GM12878 (cell line): ENCODE data around the gene PPP1R13B. TPM values are rescaled to one million over a fixed set of nuclear protein-coding genes. Genes with fewer than 3 reads are reported as not detected.
A peak's percentile ranks its signal among the peaks of the same experiment; 100 is the strongest.

ENCODE experiments used
- ATF7 ChIP-seq: fragments of 450-650 bp; IDR thresholded peaks from 2 replicates; pipeline ENCODE4 v1.6.1; 2016; ENCODE audit warnings: low read depth, mild to moderate bottlenecking
- BCL3 ChIP-seq: IDR thresholded peaks from 2 replicates; pipeline ENCODE4 v1.6.1; 2011; ENCODE audit warnings: borderline replicate concordance, low read depth, mild to moderate bottlenecking, moderate library complexity, low read length; ENCODE audit not compliant: insufficient read depth, poor library complexity, severe bottlenecking
- CEBPZ ChIP-seq: fragments of 150-350 bp; IDR thresholded peaks from 2 replicates; pipeline ENCODE4 v1.6.1; 2016; ENCODE audit warnings: low read depth, low read length
- CREB1 ChIP-seq: IDR thresholded peaks from 2 replicates; pipeline ENCODE4 v1.6.1; 2012; ENCODE audit warnings: low read depth, mild to moderate bottlenecking, inconsistent platforms
- EED ChIP-seq: sonication (generic); IDR thresholded peaks from 2 replicates; pipeline ENCODE4 v1.6.1; 2016; ENCODE audit warnings: antibody characterized with exemption, low read depth
- ETV6 ChIP-seq, 2 experiments: fragments of 450-650 bp in 1 of 2; IDR thresholded peaks in 1 of 2; conservative IDR thresholded peaks in 1 of 2; 2 replicates each; pipeline ENCODE4 v1.6.1; 2014; ENCODE audit warnings: antibody characterized with exemption in 1 of 2, borderline replicate concordance in 1 of 2, low read depth in 1 of 2, mild to moderate bottlenecking in 1 of 2, moderate library complexity in 1 of 2
- HSF1 ChIP-seq: fragments of 150-350 bp; IDR thresholded peaks from 2 replicates; pipeline ENCODE4 v1.6.1; 2014; ENCODE audit warnings: mild to moderate bottlenecking, low read depth, low read length
- IKZF2 ChIP-seq, 2 experiments: fragments of 450-650 bp; IDR thresholded peaks; 2 replicates each; pipeline ENCODE4 v1.6.1; 2017; ENCODE audit warnings: mild to moderate bottlenecking in 2 of 2, moderate library complexity in 2 of 2
- PML ChIP-seq: IDR thresholded peaks from 2 replicates; pipeline ENCODE4 v1.6.1; 2012; ENCODE audit warnings: low read length, inconsistent platforms
- POU2F2 ChIP-seq: IDR thresholded peaks from 3 replicates; pipeline ENCODE4 v1.6.1; 2011; ENCODE audit warnings: low read depth, mild to moderate bottlenecking, low read length, borderline replicate concordance
- RUNX3 ChIP-seq: IDR thresholded peaks from 2 replicates; pipeline ENCODE4 v1.6.1; 2012; ENCODE audit warnings: low read length, inconsistent platforms
- SRF ChIP-seq, 2 experiments: IDR thresholded peaks; 2 replicates each; pipeline ENCODE4 v1.6.1; 2011; ENCODE audit warnings: low read depth in 2 of 2, low read length in 2 of 2, mild to moderate bottlenecking in 1 of 2, moderate library complexity in 1 of 2
- TAF1 ChIP-seq: IDR thresholded peaks from 2 replicates; pipeline ENCODE4 v1.6.1; 2011; ENCODE audit warnings: mild to moderate bottlenecking, low read depth, low read length, borderline replicate concordance
- TCF12 ChIP-seq: IDR thresholded peaks from 2 replicates; pipeline ENCODE4 v1.6.1; 2011; ENCODE audit warnings: low read depth, mild to moderate bottlenecking, low read length
- WRNIP1 ChIP-seq: IDR thresholded peaks from 2 replicates; pipeline ENCODE4 v1.6.1; 2011; ENCODE audit warnings: low read depth, low read length, improper control_type of control experiment, borderline replicate concordance
- ZBED1 ChIP-seq: IDR thresholded peaks from 2 replicates; pipeline ENCODE4 v1.6.1; 2016; ENCODE audit warnings: borderline replicate concordance
- ZNF217 ChIP-seq: fragments of 450-650 bp; IDR thresholded peaks from 2 replicates; pipeline ENCODE4 v1.6.1; 2017; ENCODE audit warnings: antibody characterized with exemption, mild to moderate bottlenecking
- polyA plus RNA-seq, 11 experiments: library from polyadenylated mRNA; depleted of rRNA in 4 of 11; unstranded in 6 of 11; stranded (reverse) in 5 of 11; fragments of >200 nt; fragmentation: Nextera tagmentation in 4 of 11; fragmentation: Illumina TruSeq in 1 of 11; extraction: Ambion mirVana in 4 of 11; extraction: Trizol in 1 of 11; gene quantifications; 1 replicate in 1 of 11; 2 replicates in 10 of 11; pipeline versions ENCODE4 v1.2.1 to v1.2.3, GENCODE V29; 2011 to 2016; ENCODE audit warnings: inconsistent platforms in 2 of 11, missing spikeins in 2 of 11, low read depth in 1 of 11
- total RNA-seq, 4 experiments: library from RNA; depleted of rRNA in 3 of 4; stranded (reverse); fragments of >200 nt in 3 of 4; fragmentation: Illumina TruSeq in 1 of 4; extraction: Trizol in 1 of 4; gene quantifications; 2 replicates each; pipeline versions ENCODE4 v1.2.1 to v1.2.3, GENCODE V29; 2013 to 2021
- TF ChIP-seq, protein P1 (sequence below): IDR thresholded peaks from 2 replicates; pipeline ENCODE4 v1.6.1; 2012; ENCODE audit warnings: low read length, inconsistent platforms

The PPP1R13B gene
- total and polyA plus RNA-seq, 10 of the 15 experiments (the other 5 are each of a cell fraction or from before 2014, with no cell fraction given), result 0.16 to 8.1 (median 3.2) TPM

DNA sequence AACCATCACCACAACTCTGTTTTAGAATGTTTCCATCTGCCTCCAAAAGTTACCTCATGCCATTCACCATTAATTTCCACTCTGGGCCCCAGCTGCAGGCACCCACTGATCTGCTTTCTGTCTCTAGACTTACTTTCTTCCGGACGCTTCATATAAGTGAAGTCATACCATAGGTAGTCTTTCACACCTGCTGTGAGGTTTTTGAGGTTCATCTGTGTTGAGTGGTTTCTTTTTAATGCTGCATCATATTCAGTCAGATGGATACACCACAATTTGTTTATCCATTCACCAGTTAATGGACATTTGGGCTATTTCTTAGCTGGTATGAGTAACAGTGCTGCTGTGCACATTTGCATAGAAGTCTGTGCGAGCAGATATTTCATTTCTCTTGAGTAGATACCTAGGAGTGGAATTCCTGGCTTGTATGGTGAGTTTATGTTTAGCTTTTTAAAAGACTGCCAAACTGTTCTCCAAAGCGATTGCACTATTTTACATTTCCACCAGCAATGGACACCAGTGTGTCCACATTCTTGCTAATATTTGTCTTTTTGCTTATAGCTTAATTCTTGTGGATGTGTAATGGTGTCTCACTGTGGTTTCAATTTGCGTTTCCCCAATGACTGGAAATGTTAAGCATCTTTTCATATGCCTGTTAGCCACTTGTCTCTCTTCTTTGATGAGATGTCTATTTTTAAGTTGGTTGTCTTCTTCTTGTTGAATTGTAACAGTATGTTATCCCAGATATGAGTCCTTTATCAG is 83.5 kb downstream of the PPP1R13B start (continued):
- no peak for TF ChIP-seq CEBPZ
- peak; percentile 95 for TF ChIP-seq RUNX3
- TF ChIP-seq, protein P1, sequence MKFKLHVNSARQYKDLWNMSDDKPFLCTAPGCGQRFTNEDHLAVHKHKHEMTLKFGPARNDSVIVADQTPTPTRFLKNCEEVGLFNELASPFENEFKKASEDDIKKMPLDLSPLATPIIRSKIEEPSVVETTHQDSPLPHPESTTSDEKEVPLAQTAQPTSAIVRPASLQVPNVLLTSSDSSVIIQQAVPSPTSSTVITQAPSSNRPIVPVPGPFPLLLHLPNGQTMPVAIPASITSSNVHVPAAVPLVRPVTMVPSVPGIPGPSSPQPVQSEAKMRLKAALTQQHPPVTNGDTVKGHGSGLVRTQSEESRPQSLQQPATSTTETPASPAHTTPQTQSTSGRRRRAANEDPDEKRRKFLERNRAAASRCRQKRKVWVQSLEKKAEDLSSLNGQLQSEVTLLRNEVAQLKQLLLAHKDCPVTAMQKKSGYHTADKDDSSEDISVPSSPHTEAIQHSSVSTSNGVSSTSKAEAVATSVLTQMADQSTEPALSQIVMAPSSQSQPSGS, result peak; percentile 69
- peak; percentile 43; the same call in 1 of the 2 replicates for TF ChIP-seq EED
- peak; percentile 63; the same call in 1 of the 2 replicates for TF ChIP-seq TCF12
- peak; percentile 42; the same call in 1 of the 2 replicates for TF ChIP-seq CREB1
- TF ChIP-seq ATF7, result peak; percentile 66
- TF ChIP-seq ETV6 (conservative IDR thresholded peaks at IDR 0.05 in 1 of 2, IDR thresholded peaks at IDR 0.05 in 1 of 2; ENCODE audit: borderline replicate concordance in 1 of 2, low read depth in 1 of 2), result 0 out of 4 replicates have a peak, but pooled peaks of 1 of the 2 experiments have one; percentile 14
- no peak for TF ChIP-seq WRNIP1
- no peak for TF ChIP-seq SRF (IDR thresholded peaks at IDR 0.05; ENCODE audit: low read depth in 2 of 2, low read length in 2 of 2)
- TF ChIP-seq TAF1, result no peak
- TF ChIP-seq PML, result peak; percentile 52; the same call in 1 of the 2 replicates
- no peak for TF ChIP-seq ZNF217
- 0 out of 4 replicates have a peak, but pooled peaks of 1 of the 2 experiments have one; percentile 18 for TF ChIP-seq IKZF2 (IDR thresholded peaks at IDR 0.05)
- TF ChIP-seq POU2F2, result peak; percentile 64; the same call in 1 of the 3 replicates
- peak; percentile 80 for TF ChIP-seq BCL3
- no peak for TF ChIP-seq HSF1
- TF ChIP-seq ZBED1, result no peak
